ENCODE measurements around the gene TCEAL8. TPM values are rescaled to one million over a fixed set of nuclear protein-coding genes. Genes with fewer than 3 reads are reported as not detected.

TCEAL8 gene, protein sequence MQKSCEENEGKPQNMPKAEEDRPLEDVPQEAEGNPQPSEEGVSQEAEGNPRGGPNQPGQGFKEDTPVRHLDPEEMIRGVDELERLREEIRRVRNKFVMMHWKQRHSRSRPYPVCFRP
- 72.4 to 75.0 TPM (median 74.6 TPM) in 3 replicates for total RNA-seq (2021)
- percentile 97 among the genes with signal in this experiment for Bru-seq, nascent RNA
- long read RNA-seq, experiment 1, transcript TCEAL8-202 (3 exons, 1,222 nt): major isoform, 118 of 170 reads
- long read RNA-seq, experiment 1, transcript TCEAL8-201 (2 exons, 1,131 nt): minor isoform, 41 of 170 reads
- long read RNA-seq, experiment 1, partial matches to known transcripts: 3 of 170 reads
- long read RNA-seq, experiment 1, other reads (novel, unspliced or antisense): 8 of 170 reads
- long read RNA-seq, experiment 2, transcript TCEAL8-202 (3 exons, 1,222 nt): major isoform, 87 of 156 reads
- long read RNA-seq, experiment 2, transcript TCEAL8-201 (2 exons, 1,131 nt): minor isoform, 31 of 156 reads
- long read RNA-seq, experiment 2, partial matches to known transcripts: 5 of 156 reads
- long read RNA-seq, experiment 2, other reads (novel, unspliced or antisense): 33 of 156 reads
- long read RNA-seq, experiment 3, transcript TCEAL8-201 (2 exons, 1,131 nt): minor isoform, 204 of 759 reads
- long read RNA-seq, experiment 3, transcript TCEAL8-202 (3 exons, 1,222 nt): major isoform, 545 of 759 reads
- long read RNA-seq, experiment 3, partial matches to known transcripts: 0 of 759 reads
- long read RNA-seq, experiment 3, other reads (novel, unspliced or antisense): 10 of 759 reads

DNA sequence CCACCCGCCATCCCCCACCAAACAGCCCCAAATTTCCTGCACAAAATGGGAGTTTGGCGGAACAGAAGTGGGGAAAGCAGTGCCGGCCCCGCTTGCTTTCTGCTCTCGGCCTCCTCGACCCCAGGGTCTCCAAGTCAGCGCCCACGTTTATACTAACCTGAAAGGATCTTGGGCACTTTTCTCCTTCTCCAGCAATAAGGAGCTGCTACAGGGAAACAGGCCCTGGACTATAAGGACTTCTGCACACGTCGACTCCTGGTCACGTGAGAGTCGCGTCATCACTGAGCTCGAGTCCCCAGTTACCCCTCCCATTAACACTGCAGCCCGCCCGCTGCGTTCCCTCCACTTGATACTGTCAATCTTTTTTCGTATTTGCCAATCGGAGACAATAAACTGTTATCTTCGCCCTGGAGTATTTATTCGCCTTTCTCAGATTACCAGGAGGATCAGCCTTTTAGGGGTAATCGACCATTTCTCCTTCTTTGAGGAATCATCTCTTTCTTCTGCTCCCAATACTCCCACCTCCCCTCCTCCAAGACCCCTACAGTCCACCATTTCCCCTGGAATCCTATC, at the start of gene TCEAL8:
TSS of gene TCEAL8 (minus strand) at position 235 of the 573 bp plus-strand sequence. CDS start 1,176 bp downstream, outside the sequence.
- DNase-seq (ENCODE audit: low spot score): peak; percentile 74
- peak; percentile 29; the same call in 1 of the 2 replicates for ATAC-seq
- Mint-ChIP-seq H3K36me3 (peaks cover 7% of the 10 kb centered on the region), H3K27me3 (ENCODE audit: low read depth) (no peaks in the 10 kb centered on the region), H3K9me3 (no peaks in the 10 kb centered on the region), H3K27ac (peak within 1 kb of the TSS; percentile 99), H3K4me3 (peak within 1 kb of the TSS; percentile 94), H3K4me1 (peaks cover 31% of the 10 kb centered on the region)
- ChIA-PET CTCF (interaction anchor here (2.0 kb wide), 1 partner anchor 44 kb away, joined by 9 read pairs; no protein-coding TSS in a partner anchor), POLR2A (interaction anchor here (0.6 to 1.3 kb wide), 4 partner anchors 22 to 121 kb away, joined by 3 to 5 read pairs (median 3); partner anchors contain the start of genes BEX2, BEX3 and TCEAL5)
- TF ChIP-seq, protein P1, sequence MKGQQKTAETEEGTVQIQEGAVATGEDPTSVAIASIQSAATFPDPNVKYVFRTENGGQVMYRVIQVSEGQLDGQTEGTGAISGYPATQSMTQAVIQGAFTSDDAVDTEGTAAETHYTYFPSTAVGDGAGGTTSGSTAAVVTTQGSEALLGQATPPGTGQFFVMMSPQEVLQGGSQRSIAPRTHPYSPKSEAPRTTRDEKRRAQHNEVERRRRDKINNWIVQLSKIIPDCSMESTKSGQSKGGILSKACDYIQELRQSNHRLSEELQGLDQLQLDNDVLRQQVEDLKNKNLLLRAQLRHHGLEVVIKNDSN (CRISPR knock-in tag; IDR thresholded peaks at IDR 0.05): peak; percentile 84
- TF ChIP-seq, protein P2, sequence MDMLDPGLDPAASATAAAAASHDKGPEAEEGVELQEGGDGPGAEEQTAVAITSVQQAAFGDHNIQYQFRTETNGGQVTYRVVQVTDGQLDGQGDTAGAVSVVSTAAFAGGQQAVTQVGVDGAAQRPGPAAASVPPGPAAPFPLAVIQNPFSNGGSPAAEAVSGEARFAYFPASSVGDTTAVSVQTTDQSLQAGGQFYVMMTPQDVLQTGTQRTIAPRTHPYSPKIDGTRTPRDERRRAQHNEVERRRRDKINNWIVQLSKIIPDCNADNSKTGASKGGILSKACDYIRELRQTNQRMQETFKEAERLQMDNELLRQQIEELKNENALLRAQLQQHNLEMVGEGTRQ (CRISPR knock-in tag; IDR thresholded peaks at IDR 0.05): peak; percentile 88
- TF ChIP-seq FOXK1 (CRISPR knock-in tag; IDR thresholded peaks at IDR 0.05) (peak; percentile 20; the same call in 1 of the 2 replicates), SOX15 (CRISPR knock-in tag; IDR thresholded peaks at IDR 0.05) (no peak)
- TF ChIP-seq, protein P3, sequence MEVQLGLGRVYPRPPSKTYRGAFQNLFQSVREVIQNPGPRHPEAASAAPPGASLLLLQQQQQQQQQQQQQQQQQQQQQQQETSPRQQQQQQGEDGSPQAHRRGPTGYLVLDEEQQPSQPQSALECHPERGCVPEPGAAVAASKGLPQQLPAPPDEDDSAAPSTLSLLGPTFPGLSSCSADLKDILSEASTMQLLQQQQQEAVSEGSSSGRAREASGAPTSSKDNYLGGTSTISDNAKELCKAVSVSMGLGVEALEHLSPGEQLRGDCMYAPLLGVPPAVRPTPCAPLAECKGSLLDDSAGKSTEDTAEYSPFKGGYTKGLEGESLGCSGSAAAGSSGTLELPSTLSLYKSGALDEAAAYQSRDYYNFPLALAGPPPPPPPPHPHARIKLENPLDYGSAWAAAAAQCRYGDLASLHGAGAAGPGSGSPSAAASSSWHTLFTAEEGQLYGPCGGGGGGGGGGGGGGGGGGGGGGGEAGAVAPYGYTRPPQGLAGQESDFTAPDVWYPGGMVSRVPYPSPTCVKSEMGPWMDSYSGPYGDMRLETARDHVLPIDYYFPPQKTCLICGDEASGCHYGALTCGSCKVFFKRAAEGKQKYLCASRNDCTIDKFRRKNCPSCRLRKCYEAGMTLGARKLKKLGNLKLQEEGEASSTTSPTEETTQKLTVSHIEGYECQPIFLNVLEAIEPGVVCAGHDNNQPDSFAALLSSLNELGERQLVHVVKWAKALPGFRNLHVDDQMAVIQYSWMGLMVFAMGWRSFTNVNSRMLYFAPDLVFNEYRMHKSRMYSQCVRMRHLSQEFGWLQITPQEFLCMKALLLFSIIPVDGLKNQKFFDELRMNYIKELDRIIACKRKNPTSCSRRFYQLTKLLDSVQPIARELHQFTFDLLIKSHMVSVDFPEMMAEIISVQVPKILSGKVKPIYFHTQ (CRISPR knock-in tag; IDR thresholded peaks at IDR 0.05): no peak
- TF ChIP-seq, protein P4, sequence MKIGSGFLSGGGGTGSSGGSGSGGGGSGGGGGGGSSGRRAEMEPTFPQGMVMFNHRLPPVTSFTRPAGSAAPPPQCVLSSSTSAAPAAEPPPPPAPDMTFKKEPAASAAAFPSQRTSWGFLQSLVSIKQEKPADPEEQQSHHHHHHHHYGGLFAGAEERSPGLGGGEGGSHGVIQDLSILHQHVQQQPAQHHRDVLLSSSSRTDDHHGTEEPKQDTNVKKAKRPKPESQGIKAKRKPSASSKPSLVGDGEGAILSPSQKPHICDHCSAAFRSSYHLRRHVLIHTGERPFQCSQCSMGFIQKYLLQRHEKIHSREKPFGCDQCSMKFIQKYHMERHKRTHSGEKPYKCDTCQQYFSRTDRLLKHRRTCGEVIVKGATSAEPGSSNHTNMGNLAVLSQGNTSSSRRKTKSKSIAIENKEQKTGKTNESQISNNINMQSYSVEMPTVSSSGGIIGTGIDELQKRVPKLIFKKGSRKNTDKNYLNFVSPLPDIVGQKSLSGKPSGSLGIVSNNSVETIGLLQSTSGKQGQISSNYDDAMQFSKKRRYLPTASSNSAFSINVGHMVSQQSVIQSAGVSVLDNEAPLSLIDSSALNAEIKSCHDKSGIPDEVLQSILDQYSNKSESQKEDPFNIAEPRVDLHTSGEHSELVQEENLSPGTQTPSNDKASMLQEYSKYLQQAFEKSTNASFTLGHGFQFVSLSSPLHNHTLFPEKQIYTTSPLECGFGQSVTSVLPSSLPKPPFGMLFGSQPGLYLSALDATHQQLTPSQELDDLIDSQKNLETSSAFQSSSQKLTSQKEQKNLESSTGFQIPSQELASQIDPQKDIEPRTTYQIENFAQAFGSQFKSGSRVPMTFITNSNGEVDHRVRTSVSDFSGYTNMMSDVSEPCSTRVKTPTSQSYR (CRISPR knock-in tag; IDR thresholded peaks at IDR 0.05): no peak

DNA sequence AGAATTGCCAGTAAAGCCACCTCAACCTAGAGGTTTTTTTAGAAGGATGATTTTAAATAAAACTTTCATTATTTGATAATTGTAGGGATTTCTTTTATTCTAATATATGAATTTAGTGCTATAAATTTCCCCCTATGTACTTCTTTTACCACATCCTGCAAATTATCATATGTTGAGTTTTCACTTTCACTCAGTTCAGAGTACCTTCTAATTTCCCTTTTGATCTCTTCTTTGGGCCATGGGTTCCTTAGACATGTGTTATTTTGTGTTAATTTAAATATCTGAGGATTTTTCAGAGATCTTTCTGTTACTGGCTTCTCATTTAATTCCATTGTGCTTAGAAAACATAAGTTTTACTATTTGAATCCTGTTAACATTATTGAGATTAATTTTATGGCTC, 49.8 kb upstream of the TCEAL8 start:
- no peak overlapping the region for H3K4me3 Mint-ChIP-seq
- no peak overlapping the region for H3K27ac Mint-ChIP-seq
- no peak for ATAC-seq
- H3K9me3 Mint-ChIP-seq: no peaks in the 10 kb centered on the region
- H3K36me3 Mint-ChIP-seq: no peaks in the 10 kb centered on the region
- H3K4me1 Mint-ChIP-seq: peaks cover 2% of the 10 kb centered on the region; the same call in 1 of the 2 replicates
- no peak for DNase-seq (ENCODE audit: low spot score)
- peaks cover 44% of the 10 kb centered on the region for H3K27me3 Mint-ChIP-seq (ENCODE audit: low read depth)
- CTCF ChIA-PET: no interaction called here
- POLR2A ChIA-PET: no interaction called here
- no peak for TF ChIP-seq ZNF263 (CRISPR knock-in tag; IDR thresholded peaks at IDR 0.05; ENCODE audit: low read depth)
- TF ChIP-seq, protein P5, sequence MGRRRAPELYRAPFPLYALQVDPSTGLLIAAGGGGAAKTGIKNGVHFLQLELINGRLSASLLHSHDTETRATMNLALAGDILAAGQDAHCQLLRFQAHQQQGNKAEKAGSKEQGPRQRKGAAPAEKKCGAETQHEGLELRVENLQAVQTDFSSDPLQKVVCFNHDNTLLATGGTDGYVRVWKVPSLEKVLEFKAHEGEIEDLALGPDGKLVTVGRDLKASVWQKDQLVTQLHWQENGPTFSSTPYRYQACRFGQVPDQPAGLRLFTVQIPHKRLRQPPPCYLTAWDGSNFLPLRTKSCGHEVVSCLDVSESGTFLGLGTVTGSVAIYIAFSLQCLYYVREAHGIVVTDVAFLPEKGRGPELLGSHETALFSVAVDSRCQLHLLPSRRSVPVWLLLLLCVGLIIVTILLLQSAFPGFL (CRISPR knock-in tag; IDR thresholded peaks at IDR 0.05; ENCODE audit: borderline replicate concordance): no peak
- TF ChIP-seq, protein P6, sequence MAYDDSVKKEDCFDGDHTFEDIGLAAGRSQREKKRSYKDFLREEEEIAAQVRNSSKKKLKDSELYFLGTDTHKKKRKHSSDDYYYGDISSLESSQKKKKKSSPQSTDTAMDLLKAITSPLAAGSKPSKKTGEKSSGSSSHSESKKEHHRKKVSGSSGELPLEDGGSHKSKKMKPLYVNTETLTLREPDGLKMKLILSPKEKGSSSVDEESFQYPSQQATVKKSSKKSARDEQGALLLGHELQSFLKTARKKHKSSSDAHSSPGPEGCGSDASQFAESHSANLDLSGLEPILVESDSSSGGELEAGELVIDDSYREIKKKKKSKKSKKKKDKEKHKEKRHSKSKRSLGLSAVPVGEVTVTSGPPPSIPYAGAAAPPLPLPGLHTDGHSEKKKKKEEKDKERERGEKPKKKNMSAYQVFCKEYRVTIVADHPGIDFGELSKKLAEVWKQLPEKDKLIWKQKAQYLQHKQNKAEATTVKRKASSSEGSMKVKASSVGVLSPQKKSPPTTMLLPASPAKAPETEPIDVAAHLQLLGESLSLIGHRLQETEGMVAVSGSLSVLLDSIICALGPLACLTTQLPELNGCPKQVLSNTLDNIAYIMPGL (CRISPR knock-in tag; IDR thresholded peaks at IDR 0.05): no peak
- no peak for TF ChIP-seq NR1H2 (CRISPR knock-in tag; IDR thresholded peaks at IDR 0.05)
- no peak for TF ChIP-seq OVOL2 (CRISPR knock-in tag; IDR thresholded peaks at IDR 0.05; ENCODE audit: borderline replicate concordance)
- TF ChIP-seq, protein P7, sequence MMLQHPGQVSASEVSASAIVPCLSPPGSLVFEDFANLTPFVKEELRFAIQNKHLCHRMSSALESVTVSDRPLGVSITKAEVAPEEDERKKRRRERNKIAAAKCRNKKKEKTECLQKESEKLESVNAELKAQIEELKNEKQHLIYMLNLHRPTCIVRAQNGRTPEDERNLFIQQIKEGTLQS (CRISPR knock-in tag; conservative IDR thresholded peaks at IDR 0.05): no peak
- TF ChIP-seq, protein P8, sequence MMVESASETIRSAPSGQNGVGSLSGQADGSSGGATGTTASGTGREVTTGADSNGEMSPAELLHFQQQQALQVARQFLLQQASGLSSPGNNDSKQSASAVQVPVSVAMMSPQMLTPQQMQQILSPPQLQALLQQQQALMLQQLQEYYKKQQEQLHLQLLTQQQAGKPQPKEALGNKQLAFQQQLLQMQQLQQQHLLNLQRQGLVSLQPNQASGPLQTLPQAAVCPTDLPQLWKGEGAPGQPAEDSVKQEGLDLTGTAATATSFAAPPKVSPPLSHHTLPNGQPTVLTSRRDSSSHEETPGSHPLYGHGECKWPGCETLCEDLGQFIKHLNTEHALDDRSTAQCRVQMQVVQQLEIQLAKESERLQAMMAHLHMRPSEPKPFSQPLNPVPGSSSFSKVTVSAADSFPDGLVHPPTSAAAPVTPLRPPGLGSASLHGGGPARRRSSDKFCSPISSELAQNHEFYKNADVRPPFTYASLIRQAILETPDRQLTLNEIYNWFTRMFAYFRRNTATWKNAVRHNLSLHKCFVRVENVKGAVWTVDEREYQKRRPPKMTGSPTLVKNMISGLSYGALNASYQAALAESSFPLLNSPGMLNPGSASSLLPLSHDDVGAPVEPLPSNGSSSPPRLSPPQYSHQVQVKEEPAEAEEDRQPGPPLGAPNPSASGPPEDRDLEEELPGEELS (CRISPR knock-in tag; IDR thresholded peaks at IDR 0.05): no peak
- TF ChIP-seq, protein P9, sequence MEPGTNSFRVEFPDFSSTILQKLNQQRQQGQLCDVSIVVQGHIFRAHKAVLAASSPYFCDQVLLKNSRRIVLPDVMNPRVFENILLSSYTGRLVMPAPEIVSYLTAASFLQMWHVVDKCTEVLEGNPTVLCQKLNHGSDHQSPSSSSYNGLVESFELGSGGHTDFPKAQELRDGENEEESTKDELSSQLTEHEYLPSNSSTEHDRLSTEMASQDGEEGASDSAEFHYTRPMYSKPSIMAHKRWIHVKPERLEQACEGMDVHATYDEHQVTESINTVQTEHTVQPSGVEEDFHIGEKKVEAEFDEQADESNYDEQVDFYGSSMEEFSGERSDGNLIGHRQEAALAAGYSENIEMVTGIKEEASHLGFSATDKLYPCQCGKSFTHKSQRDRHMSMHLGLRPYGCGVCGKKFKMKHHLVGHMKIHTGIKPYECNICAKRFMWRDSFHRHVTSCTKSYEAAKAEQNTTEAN (CRISPR knock-in tag; IDR thresholded peaks at IDR 0.05): no peak
